ENCODE results near the gene CMTM5.

Gene CMTM5

GRCh38 chr14:23358553-23359166 is 18.2 kb upstream of the CMTM5 start:
- no peak for DNase-seq

GRCh38 chr14:23359167-23359626 is 17.6 kb upstream of the CMTM5 start:
- DNase-seq = no peak

GRCh38 chr14:23359722-23360447 is 17.0 kb upstream of the CMTM5 start:
- DNase-seq = no peak

GRCh38 chr14:23360496-23360895 is 16.4 kb upstream of the CMTM5 start:
- DNase-seq = no peak

DNA sequence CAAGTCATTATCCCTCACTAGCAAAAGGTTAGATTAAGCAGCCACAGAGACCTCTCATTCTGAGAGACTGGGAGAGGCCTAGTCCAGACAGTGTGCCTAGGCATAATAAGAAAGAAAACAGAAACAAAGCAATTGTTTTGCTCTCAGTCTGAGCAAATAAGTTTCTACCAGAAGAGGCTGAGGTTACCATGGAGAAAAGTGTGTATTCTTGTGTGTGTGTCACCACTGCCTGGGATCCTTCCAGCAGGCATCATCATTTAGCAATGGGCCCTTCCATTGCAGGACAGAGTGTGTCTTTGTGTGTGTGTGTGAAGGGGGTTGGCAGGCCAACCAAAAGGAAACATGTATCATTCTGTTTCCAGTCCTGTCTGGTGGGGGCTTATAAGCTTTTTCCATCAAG is 15.5 kb upstream of the CMTM5 start:
- peak; percentile 47 for DNase-seq

DNA sequence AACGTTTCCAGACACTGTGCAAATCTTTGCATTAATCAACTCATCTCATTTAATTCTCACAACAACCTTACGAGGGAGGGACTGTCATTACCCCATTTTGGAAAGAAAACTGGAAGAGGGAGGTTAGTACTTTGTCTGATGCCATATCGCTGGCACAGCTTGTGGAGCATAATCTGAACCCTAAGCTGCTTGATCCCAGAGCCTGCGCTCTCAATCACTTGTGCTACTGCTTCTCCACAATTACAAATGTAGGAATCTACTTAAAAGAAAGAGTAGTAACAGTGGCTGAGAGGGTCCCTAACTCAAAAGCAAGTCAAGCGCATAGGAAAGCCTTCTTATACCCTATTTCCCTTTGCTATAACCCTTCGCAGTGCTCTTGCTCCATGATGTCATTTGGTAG is 15.1 kb upstream of the CMTM5 start:
- no peak for DNase-seq

- DNase-seq = no peak
Measured at GRCh38 chr14:23362200-23362599, 14.6 kb upstream of the CMTM5 start.

DNA sequence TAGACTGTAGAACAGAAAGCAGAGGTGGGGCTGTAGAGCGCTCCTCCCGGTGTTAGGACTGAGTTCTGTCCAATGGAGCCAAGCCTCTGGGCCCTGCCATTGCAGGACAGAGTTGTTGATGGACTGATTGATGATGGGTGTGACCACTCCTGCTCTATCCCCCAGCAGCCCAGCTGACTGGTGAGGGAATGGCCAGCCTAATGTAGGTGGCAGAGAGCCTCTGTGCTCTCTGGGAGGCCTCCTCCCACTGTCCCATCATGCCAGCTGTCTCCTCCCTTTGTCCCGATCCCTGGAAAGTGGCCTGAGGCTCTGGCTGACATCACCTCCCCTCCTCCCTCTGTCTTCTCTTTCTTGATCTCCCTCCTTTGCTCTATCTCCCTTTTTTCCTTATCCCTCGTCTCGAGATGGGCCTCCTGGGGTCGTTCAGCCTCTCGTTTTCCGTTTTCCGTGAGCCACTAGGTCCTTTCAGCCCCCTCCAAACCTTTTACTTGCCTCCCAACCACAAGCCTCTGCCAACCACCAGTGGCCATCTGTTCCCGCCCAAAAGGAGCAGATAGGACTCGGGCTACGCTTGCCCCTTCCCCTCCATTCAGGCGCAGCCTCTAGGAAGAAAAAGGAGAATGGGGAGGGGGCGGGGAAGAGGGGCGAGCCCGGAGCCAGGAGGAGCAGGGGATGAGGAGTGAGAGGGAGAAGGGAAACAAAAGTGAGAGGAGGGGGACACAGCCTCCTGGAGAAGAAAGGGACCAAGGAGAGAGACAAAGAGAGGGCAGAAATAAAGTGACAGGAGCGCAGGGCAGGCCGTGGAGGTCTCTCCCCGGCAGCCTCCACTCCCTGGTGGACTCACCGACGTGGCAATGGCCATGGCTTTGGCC is 12.4 kb upstream of the CMTM5 start:
- no peak for DNase-seq

- no peak for DNase-seq
Measured at GRCh38 chr14:23365036-23365731, 11.7 kb upstream of the CMTM5 start, which contains the start of gene EFS. Gene EFS (minus strand): TSS chr14:23365172. CDS start chr14:23365025, 147 bp downstream.

- no peak for DNase-seq
Measured at GRCh38 chr14:23365732-23366425, 11.0 kb upstream of the CMTM5 start.

DNA sequence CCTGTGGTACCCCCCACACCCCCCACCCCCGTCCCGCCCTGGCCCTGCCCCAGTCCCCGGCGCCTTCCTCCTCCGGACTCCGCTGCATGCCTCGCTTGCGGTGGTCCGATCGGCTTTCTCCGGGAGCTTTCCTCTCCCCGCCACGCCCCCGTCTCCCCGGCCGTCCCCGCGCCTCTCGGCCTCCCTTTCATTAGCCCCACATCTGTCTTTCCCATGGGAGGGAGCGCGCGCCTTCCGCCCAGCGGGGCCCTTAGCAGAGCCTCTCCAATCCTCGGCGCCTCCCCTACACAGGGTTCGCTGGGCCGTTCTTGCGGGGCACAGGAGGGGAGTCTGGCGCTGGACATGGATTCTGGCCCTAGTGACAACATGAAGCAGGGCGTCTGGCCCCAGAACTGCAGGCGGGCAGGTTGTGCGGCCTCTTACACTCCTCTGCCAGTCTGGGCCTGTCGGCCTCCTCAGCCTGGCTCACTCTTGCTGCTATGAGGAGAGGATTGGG is 10.4 kb upstream of the CMTM5 start:
- DNase-seq = no peak

DNA sequence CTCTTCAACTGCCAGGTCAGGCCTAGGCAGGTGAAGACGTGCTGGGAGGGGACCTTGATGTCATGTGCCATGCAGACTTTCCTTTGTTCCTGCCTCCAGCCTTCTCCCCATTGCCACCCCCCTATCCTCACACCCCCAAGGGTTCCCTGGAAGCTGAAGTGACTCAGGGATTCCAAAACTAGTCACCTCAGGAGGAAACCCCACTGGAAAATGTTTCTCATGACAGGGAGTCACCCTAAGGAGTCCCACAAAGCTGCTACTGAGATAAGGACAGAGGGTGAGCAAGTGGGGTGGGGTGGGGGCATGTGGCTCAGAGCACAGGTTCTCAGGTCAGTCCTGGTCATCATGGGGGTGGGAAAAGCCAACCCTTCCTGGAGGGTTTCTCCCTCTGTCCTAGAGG is 6.6 kb upstream of the CMTM5 start:
- no peak for DNase-seq

DNA sequence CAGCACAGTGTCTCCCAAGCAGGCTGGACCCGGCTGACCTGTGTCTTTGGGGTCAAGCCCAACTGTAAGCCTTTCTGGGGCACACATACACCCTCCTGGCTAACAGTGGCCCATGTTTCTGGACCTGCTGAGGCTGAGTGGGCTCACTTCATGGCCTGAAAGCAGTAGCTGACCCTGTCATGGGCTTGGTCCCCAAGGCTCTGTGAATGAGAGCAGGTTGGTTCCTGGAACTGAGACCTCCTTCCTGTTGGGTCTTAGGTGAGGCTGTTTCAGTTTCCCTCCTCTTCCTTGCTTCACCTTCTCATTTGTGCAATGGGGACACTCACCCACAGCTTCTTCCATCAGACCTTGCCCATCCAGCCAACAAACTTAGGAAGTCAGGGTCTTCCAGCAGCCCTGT is 5.0 kb upstream of the CMTM5 start:
- no peak for DNase-seq

DNA sequence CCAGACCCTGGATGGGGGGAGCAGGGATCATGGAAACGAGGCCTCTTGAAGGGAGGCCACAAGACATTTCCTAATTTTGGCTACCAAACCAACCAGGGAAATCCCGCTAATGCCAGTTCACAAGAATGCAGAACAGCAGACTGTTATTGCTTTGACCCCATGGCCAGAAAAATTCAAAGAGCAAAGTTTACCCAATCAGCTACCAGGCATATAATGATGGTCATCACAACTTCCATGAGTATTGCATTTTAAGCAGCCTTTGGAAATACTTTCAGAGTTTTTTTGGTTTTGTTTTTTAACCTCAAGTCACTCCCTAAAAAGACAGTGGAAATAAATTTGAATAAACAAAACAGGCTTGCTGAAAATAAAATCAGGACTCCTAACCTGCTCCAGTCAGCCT is 4.3 kb upstream of the CMTM5 start, which contains the start of gene IL25:
IL25 (plus strand) TSS at position 301 of the 400 bp plus-strand sequence.
- DNase-seq = no peak

GRCh38 chr14:23373041-23373440 is 3.8 kb upstream of the CMTM5 start:
- DNase-seq = no peak

DNA sequence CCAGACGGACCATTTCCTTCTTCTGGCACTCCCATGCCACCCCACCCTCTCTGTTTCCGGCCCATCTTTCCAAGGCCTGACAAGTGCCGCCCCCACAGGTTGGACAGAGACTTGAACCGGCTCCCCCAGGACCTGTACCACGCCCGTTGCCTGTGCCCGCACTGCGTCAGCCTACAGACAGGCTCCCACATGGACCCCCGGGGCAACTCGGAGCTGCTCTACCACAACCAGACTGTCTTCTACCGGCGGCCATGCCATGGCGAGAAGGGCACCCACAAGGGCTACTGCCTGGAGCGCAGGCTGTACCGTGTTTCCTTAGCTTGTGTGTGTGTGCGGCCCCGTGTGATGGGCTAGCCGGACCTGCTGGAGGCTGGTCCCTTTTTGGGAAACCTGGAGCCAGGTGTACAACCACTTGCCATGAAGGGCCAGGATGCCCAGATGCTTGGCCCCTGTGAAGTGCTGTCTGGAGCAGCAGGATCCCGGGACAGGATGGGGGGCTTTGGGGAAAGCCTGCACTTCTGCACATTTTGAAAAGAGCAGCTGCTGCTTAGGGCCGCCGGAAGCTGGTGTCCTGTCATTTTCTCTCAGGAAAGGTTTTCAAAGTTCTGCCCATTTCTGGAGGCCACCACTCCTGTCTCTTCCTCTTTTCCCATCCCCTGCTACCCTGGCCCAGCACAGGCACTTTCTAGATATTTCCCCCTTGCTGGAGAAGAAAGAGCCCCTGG is 1.2 kb upstream of the CMTM5 start:
- no peak for DNase-seq

DNA sequence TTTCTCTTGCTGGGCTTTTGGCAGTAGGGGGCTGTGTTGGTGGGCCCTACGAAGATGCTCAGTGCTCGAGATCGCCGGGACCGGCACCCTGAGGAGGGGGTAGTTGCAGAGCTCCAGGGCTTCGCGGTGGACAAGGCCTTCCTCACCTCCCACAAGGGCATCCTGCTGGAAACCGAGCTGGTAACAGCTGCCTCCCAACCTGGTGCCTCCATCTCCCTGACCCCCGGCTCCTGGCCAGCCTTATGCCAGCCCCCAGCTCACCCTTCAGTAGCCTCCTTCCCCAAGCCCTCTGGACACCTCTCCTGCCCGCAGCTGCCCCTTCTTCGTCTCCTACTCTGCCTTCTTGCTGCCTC is 328 bp downstream of the CMTM5 start:
- no peak for DNase-seq

DNA sequence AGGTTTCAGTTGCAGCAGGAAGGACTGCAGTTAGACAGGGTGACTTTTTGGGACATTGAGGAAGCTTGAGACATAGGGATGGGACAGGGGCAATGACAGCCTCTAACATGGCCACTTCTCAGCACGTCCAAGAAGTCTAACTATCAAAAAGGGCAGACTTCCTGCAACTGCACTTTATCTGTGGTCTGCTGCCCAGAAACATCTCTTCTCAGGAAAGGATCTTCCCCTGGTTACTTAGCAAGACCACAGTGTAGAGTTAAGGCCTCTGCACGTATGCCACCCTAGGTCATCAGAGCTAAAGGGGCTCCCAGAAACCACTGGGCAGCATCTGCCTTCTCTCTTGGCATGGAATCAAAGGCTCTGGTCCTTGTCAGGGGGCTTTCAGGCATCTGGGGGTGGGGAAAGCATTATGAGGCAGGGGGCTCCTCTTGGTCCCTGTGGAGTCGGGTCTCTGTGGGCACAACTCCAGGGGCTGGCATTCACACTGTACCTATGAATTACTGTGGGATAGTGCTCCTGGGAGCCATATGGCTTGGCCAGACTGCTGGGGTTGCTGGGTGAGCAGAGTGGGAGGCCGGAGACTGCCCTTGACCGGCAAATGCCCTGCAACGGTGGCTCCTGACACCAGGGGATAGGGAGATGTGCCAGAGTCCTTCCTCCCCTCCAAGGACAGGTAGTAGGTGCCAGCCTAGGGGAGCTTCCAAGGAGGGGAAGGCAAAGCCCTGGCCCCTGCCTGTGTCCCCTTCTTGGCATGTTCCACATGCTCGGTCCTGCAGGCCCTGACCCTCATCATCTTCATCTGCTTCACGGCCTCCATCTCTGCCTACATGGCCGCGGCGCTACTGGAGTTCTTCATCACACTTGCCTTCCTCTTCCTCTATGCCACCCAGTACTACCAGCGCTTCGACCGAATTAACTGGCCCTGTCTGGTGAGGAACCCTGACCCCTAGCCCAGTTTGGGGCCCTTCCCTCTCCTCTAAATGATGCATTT is 1.0 kb downstream of the CMTM5 start:
- DNase-seq = no peak

- no peak for DNase-seq
Measured at GRCh38 chr14:23378612-23379220, 1.9 kb downstream of the CMTM5 start.

Data from activated CD4-positive, alpha-beta T cell treated with anti-CD3 and anti-CD28 coated beads, Interleukin-2, Interleukin-6, amounts not matched to agents 100 ng/mL and 50 ng/mL, durations not matched to agents 16 hours and 8 hours (primary cell).